ENCODE data around the gene SLC35C1.

- TF ChIP-seq POLR2A (IDR thresholded peaks at IDR 0.05), result no peak
- no peak for TF ChIP-seq CTCF (IDR thresholded peaks at IDR 0.05)
Observed at GRCh38 chr11:45857961-45858474, 53.1 kb downstream of the SLC35C1 start.

All from lower leg skin (tissue), 3 donors.